OCI-LY7 (cell line): Measurements from ENCODE around the gene IRAK1.
A peak's percentile ranks its signal among the peaks of the same experiment; 100 is the strongest.

Experiments used
- CTCF ChIP-seq: fragments of 200-600 bp; sonication (generic); conservative IDR thresholded peaks from 2 replicates; pipeline ENCODE4 v1.5.1; 2014; ENCODE audit warnings: mild to moderate bottlenecking, antibody characterized with exemption, low read length, moderate library complexity, mixed read lengths
- EZH2phosphoT487 ChIP-seq: fragments of 200-600 bp; sonication (generic); IDR thresholded peaks from 2 replicates; pipeline ENCODE4 v1.6.1; 2018; ENCODE audit warnings: low read depth, borderline replicate concordance, mild to moderate bottlenecking, mixed run types, antibody characterized with exemption, low read length, moderate library complexity, mixed read lengths

GRCh38 chrX:154029439-154029838 lies 9.7 kb upstream of the IRAK1 start:
- 0 out of 2 replicates have a peak, but pooled peaks have one; percentile 32 for TF ChIP-seq CTCF
- TF ChIP-seq EZH2phosphoT487, result no peak
